ENCODE data around the gene MYL10.
A peak's percentile ranks its signal among the peaks of the same experiment; 100 is the strongest.

Gene MYL10

DNA sequence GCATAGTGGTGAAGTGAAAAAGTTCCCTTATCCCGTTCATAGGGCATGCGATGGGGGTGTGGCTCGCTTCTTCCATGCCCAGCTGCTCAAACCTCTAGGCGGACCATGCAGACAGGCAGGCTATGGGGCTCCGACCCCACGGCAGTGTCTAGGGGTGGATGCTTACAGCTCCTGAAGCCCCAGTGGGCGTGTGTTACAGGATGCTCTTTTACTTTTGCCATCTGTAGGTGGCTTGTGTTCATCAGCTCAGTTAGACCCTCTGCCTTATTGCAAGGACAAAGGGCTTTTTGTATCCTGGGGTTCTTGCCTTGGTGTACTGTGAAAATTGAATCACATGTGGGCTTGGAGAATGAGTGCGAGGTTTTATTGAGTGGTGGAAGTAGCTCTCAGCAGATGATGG lies at the start of gene MYL10:
Gene MYL10, minus strand, starts transcription at position 126 of the 400 bp plus-strand sequence. CDS start 178 bp downstream, outside the sequence.
- no peak for DNase-seq (ENCODE audit: low read depth, low spot score)
- H3K27ac ChIP-seq = peak within 1 kb of the TSS; percentile 60

DNA sequence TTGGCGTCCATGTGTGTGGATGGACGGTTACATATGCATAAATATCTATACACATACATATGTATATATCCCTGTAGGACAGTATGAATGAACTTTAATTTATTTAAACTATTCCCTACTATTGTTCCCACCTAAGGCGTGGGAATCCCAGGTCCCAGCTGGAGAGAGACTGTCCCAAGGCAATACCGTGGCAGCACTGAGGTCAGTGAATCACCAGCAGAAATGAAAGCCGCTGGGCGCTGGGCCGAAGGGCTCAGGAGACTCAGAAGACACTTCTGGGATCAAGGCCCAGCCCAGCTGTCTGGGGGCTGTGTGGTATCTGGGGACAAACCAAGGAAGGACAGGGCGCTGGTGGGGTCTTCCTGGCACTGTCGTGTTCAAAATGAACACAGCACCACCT lies 49.6 kb upstream of the MYL10 start:
- no peak for DNase-seq (ENCODE audit: low read depth, low spot score)
- no peak overlapping the region for H3K27ac ChIP-seq

DNA sequence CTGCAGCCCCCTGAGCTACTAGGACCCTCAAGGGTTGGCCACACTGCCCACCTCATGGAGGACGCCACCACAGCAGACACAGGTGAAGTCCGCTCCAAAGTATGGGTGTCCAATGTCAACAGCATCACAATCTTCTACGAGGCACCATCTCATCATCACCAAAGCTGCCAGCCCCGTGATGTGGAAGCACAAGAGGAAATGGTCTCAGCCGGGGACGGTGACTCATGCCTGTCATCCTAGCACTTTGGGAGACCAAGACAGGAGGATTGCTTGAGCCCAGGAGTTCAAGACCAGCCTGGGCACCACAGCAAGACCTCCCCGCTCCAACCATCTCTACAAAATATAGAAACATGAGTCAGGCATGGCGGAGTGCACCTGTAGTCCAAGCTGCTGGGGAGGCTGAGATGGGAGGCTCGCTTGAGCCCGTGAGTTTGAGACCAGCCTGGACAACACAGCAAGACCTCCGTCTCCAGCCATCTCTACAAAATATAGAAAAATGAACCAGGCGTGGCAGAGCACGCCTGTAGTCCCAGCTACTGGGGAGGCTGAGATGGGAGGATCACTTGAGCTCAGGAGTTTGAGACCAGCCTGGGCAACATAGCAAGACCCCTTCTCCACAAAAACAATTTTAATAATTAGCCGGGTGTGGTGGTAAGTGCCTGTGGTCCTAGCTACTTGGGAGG lies 48.8 kb upstream of the MYL10 start:
- DNase-seq (ENCODE audit: low read depth, low spot score) = no peak
- no peak overlapping the region for H3K27ac ChIP-seq

DNA sequence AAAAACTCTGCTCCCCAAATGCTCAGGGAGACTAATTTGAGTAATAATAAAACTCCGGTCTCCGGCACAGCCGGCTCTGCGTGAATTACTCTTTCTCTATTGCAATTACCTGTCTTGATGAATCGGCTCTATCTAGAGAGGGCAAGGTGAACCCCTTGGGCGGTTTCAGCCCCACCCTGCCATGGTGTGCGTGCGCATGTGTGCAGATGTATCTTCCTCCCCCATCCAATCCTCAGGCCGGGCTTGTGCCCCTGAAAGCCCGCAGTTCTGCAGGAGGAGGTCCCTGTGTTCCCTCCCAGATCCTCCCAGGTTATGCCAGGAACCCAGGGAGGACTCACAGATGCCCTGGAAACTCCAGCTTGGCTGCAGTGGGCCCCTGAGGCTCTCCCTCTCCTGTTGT lies 48.3 kb upstream of the MYL10 start:
- no peak overlapping the region for H3K27ac ChIP-seq
- no peak for DNase-seq (ENCODE audit: low read depth, low spot score)

DNA sequence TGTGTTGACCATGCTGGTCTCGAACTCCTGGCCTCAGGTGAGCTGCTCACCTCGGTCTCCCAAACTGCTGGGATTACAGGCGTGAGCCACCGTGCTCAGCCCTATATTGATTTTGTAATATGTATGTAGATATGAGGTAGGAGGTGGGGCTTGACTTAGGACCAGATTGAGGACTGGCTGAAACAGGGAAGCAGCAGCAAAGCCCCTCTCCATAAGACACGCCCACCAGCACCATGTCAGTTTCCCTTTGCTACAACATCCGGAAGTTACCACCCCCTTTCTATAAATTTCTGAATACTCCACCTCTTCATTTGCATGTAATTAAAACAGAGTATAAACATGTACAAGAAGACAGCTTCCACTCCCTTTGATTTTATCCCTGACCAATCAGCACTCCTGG lies 47.9 kb upstream of the MYL10 start:
- H3K27ac ChIP-seq = no peak overlapping the region
- no peak for DNase-seq (ENCODE audit: low read depth, low spot score)

DNA sequence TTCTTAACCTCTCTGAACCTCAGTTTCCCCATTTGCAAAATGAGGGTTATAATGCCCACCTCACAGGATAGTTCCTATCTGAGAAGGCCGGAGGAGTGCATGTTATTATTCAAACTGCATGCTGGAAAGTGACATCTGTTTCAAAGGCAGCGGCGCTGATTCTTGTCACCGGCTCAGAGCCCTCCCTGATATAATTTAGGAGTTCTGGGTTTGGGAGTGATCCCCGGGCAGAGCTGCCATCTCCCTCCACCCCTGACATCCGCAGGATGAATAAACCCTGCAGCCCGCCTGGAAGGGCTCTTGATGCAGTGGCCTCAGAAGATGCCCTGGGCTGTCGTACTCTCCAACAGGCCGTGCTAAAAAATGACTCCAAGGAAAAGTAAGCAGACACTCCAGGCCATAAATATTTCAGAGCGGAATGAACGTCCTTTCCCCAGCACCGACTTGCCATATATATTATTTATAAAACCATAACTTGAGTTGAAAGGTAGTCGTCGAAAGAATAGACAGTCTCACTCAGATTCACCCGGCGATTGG lies 47.0 kb upstream of the MYL10 start:
- no peak for DNase-seq (ENCODE audit: low read depth, low spot score)

DNA sequence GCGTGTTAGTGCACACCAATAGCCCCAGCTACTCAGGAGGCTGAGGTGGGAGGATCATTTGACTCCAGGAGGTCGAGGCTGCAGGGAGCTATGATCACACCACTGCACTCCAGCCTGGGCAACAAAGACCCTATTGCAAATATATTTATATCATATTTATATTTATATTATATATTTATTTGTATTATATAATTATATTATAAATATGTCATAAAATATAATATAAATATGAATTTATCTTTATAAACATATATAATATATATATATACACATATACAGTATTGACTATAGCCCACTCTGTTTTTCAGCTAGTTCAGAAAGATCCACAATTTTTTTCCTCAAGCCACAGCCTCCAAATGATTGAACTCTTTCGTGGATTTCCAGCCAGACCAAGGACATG lies 45.3 kb upstream of the MYL10 start:
- DNase-seq (ENCODE audit: low read depth, low spot score) = no peak
- H3K27ac ChIP-seq = no peak overlapping the region

More for the DNA sequence above, 47.0 kb upstream of the MYL10 start:
- no peak overlapping the region for H3K27ac ChIP-seq

DNA sequence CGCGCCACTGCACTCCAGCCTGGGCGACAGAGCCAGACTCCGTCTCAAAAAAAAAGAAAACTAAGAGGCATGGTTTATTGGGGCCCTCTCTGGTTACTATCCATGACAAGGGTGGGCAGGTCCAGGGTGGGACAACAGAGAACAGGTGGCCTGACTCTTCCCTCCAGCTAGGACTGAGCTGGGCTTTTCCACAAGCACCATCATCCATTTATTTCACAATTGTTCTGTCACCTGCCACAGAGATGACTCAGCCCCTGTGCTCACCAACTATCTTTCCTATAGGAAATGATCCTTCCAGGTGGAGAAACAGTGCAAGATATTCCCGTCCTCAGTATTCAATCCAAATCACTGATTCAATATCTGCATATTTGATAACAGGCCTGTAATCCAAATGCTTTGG lies 44.9 kb upstream of the MYL10 start:
- no peak for DNase-seq (ENCODE audit: low read depth, low spot score)
- no peak overlapping the region for H3K27ac ChIP-seq

DNA sequence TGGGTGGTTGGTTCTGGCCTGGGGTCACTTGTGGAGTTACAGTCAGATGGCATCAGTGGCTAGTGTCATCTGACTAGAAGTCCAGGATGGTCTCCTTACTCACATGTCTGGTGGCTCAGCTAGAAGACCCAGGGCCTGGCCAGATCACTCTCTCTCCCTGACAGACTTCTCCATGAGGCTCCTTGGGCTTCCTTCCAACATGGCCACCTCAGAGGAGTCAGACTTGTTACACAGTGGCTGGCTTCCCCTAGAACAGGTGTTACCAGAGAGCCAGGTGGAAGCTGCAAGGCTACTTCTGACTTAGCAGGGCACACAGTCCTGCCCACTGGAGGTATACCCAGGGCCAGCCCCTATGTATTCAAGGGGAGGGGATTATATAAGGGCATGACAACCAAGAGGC lies 44.2 kb upstream of the MYL10 start:
- H3K27ac ChIP-seq = no peak overlapping the region
- DNase-seq (ENCODE audit: low read depth, low spot score) = no peak

DNA sequence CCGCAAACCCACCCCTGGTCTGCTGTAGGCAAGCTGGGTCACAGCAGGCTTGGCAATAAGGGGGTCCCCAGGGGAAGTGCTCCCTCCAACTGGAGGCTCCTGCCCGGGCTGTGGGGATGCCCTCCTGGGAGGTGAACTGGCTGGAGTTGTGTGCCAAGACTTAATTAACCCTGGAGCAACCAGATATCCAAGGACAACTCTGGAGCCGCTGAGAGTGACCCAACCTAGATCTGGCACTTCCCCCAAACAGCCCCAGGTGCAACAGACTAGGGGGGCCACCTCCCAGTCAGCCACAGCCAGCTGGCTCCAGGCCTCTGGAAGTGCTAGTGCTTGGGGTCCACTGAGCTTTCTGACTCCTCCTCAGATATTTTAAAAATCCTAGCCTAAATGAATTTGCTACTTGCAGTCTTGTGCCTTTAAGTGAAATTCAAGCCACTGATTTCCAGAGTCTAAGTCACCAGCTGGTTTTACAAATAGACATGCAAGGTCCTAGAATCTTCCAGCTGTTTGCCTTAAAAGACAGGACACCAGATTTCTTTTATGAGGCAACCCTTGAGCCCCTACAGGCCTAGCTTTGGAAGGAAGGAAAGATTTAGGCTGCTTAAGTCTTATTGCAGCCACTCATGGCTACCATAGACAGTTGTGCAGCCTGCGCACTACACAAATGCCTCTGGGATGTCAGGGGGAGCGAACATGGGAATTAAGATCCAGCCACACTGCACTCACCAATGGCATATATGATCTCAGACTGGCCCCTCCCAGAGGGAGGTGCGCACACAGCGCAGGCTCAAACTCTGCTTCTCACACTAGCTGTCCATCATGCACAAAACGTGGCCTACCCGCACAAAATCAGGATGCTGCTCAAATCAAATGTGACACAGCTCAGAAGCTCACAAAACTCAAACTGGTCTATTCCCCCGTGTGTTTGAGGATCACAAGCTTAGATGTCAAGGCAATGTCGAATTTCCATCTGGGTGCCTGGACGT lies 42.6 kb upstream of the MYL10 start:
- DNase-seq (ENCODE audit: low read depth, low spot score) = no peak

DNA sequence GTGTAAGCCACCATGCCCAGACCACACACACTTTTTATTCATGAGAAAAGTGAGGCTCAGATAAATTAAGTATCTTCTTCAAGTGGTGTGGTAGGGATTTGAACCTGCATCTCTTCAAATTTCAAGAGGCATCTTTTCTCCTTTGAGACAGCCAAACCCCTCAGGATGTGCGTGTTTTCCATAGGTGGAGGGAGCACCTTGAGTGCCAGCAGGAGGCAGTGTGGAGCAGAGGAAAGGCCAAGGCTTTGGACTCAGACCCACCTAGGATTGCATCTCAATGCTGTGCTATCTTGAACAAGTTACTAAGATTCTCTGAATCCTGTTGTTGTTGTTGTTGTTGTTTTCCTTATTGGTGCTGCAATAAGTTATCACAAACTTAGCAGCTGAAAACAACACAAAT lies 40.2 kb upstream of the MYL10 start:
- no peak overlapping the region for H3K27ac ChIP-seq
- no peak for DNase-seq (ENCODE audit: low read depth, low spot score)

More for the DNA sequence above, 42.6 kb upstream of the MYL10 start:
- H3K27ac ChIP-seq = no peak overlapping the region

DNA sequence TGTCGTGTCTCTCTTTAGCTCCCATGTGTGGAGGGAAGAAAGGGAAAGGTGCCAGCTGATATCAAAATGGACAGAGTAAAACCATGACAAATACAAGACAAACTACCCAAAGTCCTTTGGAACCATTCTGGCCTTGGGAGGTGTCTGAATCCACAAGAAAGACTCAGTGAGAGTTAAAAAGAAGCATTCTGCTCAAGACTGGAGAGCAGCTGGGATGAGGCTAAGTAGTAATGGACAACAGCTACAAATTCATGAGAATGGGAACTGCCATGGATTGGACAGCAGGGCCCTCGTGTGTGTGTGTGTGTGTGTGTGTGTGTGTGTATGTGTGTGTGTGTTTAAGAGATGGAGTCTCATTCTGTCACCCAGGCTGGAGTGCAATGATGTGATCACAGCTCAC lies 39.6 kb upstream of the MYL10 start:
- no peak for DNase-seq (ENCODE audit: low read depth, low spot score)
- H3K27ac ChIP-seq = no peak overlapping the region

DNA sequence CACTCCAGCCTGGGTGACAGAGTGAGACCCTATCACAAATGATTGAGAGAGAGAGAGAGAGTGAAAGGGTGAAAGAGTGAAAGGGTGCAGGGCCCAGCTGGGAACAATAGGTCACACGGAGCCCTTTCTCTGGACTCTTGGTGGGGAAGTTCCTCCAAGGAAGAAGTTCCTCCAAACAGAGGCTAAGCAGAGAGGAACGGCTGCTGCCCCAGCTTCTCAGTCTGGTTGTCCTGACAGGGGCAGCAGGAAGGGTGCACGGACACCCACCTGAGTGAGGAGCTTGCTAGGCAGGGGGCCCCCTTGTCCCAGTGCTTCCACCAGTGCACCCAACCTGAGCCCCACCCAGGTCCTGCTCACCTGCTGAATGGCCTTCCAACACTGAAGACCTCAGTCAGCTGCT lies 38.8 kb upstream of the MYL10 start:
- H3K27ac ChIP-seq = no peak overlapping the region
- DNase-seq (ENCODE audit: low read depth, low spot score) = no peak

DNA sequence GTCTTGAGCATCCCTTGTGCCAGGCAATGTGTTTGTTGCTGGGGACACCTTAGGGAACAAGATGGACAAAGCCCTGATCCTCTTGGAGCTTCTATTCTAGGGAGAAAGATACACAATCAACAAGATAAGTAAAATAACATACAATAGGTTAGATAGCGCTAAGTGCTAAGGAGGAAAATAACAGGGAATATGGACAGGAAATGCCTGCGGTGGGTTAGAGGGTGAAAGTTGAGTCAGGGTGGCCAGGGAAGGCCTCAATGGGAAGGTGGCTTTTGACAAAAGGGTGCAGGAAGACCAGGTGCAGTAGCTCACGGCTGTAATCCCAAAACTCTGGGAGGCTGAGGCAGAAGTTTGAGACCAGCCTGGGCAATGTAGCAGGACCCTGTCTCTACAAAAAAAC lies 38.3 kb upstream of the MYL10 start:
- no peak overlapping the region for H3K27ac ChIP-seq
- no peak for DNase-seq (ENCODE audit: low read depth, low spot score)

DNA sequence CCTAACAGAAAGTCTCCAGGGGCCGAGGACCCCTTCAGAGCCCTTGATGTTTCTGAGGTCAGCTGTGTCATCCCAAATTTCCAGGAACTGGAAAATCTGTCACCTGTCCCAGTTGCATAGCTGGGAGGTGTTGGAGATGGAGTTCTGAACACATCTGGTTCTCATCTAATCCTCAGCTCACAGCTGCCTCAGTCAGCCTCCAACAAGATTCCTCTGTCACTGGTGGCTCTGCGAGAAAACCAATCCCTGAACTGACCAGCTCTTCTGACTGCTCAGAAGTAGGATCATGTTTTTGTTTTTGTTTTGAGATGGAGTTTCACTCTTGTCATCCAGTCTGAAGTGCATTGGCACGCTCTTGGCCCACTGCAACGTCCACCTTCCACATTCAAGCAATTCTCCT lies 37.6 kb upstream of the MYL10 start:
- H3K27ac ChIP-seq = no peak overlapping the region
- no peak for DNase-seq (ENCODE audit: low read depth, low spot score)

DNA sequence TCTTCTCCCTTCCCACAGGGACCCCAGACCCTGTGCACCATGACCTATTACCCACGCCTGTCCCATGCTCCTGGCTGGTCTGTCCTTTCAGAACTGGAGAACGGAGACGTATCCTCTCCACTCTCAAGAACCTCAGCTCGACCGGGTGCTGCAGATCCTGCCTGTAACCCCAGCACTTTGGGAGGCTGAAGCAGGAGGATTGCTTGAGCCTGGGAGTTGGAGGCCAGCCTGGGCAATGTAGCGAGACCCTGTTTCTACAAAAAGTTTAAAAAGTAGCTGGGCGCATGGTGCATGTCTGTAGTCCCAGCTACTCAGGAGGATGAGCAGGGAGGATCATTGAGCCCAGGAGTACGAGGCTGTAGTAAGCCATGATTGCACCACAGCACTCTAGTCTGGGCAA lies 37.2 kb upstream of the MYL10 start:
- H3K27ac ChIP-seq = no peak overlapping the region
- DNase-seq (ENCODE audit: low read depth, low spot score) = no peak

DNA sequence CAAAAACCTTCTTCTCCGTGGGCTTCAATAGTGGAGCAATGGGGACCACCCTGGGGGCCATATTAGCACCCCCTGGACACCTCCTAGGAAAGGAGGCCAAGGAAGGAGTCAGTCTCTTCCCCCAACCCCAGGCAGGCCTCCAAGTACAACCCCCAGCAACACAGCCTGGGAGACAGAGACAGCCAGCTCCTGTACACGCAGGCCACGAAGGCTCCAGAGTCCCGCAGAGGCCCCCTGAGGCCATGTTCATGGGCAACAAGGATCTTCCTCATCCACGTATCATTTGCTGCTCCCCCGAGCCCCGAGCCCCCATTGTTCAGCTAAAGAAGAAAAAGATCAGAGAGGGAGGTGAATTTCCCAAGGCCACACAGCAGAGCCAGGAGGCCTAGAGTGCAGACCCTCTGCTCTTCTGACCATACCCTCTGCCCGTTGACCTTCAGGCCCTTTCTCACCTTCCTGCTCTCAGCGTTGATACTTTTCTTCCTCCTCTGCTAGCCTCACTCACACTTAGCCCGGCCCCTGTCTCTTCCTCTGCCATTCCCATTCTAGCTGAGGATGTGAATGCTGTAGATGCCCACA lies 35.9 kb upstream of the MYL10 start:
- no peak for DNase-seq (ENCODE audit: low read depth, low spot score)
- no peak overlapping the region for H3K27ac ChIP-seq

DNA sequence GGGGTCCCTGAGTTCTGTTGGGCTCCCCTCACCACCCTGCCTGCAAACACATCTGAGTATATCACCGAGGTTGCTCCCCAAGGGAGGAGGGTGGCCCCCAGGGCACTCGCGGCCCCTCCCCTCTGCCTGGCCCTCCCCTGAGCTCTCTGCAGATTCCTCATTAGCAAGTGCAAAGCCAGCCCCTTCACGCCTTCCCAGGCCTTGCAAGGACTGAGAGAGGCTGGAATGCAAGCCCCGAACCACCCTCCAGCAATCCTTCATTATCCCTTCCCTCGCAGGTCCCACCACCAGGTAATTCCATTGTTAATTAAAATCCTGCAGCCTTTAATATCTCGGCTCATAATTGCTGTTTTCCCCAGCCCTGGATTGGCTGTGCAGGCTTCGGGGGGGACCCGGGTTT lies 35.3 kb upstream of the MYL10 start:
- DNase-seq (ENCODE audit: low read depth, low spot score) = no peak
- H3K27ac ChIP-seq = no peak overlapping the region

DNA sequence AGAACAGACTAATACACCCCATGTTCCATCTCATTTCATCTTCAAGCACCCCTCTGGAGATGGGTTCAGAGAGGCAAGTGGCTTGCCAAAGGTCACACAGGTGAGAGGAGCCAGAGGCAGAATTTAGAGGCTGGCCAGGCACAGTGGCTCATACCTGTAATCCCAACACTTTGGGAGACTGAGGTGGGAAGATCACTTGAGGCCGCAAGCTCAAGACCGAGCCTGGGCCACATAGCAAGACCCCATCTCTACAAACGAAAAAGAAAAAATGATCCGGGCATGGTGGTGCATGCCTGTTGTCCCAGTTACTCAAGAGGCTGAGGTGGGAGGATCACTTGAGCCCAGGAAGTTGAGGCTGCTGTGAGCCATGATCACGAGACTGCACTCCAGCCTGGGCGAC lies 34.7 kb upstream of the MYL10 start:
- H3K27ac ChIP-seq = no peak overlapping the region
- no peak for DNase-seq (ENCODE audit: low read depth, low spot score)

DNA sequence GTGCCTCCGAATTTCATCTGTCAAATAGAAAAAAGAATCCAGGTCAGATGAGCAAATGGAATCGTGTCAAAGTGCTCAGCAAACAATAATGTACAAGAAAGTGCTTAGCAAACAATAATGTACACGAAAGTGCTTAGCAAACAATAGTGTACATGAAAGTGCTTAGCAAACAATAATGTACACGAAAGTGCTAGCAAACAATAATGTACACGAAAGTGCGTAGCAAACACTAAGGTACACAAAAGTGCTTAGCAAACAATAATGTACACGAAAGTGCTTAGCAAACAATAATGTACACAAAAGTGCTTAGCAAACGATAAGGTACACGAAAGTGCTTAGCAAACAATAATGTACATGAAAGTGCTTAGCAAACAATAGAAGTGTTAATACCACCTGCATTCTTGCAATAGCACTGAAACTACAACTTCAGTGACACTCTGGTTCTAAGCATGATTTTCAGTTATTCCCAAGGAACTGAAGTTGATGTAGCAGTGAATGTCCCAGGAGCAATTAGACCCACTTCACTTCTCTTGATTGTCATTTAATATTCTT lies 33.4 kb upstream of the MYL10 start:
- DNase-seq (ENCODE audit: low read depth, low spot score) = no peak
- no peak overlapping the region for H3K27ac ChIP-seq

DNA sequence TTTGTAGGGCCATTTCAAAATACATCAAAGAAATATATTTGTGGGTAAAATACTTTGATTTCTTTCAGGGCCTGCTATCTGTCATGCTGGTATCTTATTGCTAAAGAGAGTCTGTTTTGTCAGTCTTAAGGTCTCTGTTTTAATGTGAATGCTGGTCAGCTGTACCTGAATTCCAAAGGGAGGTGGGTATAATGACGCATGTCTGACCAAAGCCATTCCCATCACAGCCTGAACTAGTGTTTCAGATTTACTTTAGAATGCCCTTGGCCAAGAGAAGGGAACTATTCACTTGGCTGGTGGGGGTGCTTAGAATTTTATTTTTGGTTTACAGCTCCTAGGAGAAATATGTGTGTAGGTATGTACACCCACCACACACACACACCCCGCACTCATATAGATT lies 30.6 kb upstream of the MYL10 start:
- no peak overlapping the region for H3K27ac ChIP-seq
- no peak for DNase-seq (ENCODE audit: low read depth, low spot score)
